ENCODE measurements around the gene PSMB3.
A peak's percentile ranks its signal among the peaks of the same experiment; 100 is the strongest.

Gene PSMB3

DNA sequence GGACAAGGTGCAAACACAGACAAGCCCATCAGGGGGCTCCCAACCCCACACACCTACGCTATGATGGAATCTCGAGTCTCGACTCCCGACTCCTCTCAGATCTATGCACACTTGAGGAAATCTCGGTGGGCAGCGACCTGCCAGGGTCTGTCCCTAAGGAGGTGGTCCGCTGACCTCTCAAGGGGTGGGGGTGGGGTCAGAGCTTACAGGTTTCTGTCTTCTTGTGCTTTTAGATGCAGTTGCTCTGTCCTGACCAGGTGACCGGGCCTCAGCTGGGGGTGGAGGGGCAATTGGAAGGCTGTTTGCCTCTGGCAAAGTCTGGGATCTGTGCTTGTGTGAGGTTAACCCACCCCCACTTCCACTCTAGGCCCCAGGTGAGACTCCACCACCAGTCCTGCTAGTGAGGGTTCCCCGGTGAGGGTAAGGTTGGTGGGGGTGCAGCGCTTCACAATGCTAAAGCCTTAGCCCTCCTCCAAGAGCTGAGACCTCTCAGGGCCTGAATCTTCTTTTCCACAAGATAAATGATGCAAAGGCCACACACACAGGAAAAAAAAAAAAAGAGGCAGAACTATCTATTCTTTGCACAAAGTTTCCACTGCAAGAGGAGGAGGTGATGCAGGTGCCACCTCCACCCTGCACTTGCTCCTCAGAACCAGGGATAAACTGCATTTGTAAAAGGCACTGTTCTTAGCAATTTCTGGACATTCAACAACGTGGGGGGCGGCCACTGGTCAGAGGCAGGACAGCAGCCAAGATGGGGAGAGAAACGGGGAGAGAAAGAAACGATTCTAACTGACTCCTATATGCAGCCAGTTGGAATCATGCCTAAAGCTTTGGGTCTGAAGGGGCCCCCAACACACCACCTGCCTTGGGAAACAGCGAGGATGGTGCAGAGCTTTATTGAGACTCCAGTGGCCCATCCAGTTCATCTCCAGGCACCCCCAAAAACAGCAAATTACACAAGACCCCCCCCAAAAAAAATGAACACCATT is 18.3 kb upstream of the PSMB3 start:
- DNase-seq (ENCODE audit: low read depth, low spot score) = no peak

DNA sequence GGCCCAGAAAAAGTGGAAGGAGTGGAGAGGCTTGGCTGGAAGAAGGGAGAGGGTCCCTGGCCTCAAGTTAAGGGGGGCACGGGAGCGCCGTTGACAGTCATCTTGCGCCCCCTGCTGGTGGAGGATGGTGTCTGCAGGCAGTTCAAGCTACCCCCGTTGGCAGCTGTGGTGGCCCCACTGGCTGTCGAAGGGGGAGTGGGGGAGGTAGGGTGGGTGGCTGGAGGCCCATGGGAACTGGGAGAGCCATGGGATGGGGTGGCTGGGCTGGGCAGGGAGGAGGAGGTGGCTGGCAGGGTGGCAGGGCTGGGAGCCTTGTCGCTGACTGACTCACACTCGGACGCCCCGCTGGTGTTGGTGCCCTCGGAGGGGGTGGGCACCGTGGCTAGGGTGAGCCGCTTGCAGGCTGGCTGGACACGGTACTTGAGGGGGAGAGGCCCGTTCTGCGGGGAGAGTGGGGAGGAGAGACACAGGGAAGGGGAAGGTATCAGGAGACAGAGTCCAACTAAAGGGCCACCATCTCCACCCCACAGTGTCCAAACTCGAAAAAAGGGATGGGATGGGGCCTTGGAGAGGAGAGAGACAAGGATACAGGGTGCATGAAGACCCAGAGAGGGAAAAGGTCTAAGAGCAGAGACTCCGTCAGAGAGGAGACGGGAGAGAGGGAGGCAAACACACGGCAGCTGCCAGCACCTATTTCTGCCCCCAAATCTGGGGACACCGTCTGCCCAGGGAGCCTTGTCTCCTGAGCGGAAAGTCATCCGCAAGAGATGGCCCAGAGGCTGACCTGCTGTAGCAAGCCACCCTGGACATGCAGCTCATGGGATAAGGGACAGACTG is 17.2 kb upstream of the PSMB3 start:
- no peak for DNase-seq (ENCODE audit: low read depth, low spot score)

DNA sequence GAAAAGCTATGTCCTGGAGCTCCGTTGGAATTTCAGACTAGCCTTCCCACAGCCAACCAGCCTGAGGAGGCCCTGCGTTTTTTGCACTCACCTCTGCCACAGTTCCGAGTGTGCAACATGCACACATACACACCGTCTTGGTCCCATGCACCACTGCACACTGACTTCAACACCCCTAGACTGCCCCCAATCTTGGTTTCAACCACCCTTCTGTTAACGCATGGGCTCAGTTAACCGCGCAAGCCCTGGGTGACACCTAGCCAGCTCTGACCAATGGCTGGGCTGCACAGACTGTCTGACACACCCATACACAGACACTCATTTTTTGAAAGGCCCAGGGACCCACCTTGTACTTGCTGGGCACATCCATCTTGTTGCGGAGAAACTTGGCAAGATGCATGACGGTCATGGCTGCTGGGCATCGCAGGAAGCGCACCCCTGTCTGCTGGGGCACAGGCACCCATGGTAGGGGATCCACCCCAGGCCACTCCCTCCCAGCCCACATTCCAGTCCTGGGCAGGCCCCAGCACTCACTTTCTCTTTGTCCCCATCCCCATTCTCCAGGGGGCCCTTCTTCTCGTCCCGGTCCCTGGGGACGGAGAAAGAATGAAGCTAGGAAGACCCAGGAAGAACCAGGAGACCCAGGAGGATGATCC is 14.4 kb upstream of the PSMB3 start:
- no peak for DNase-seq (ENCODE audit: low read depth, low spot score)

GRCh38 chr17:38738686-38739085 is 13.9 kb upstream of the PSMB3 start:
- DNase-seq (ENCODE audit: low read depth, low spot score) = no peak

GRCh38 chr17:38739305-38739704 is 13.2 kb upstream of the PSMB3 start:
- no peak for DNase-seq (ENCODE audit: low read depth, low spot score)

DNA sequence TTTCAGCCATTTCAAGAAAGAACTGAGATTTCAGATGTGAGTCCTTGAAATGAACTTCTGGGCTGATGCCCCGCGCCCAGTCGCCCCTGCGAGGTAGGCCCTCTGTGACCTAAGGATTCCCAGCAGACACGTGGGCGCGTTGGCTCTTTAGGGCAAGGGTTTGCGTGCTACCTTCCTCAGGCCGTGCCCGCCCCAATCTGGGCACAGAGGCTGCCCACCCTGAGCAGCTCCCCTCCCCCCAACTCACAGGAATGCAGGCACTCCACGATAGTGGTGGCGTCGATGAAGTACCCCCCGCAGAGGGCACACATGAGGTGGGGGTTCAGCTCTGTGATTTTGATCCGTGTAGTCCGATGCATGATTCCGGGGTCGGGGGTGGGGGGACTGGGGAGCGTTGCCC is 12.5 kb upstream of the PSMB3 start:
- no peak for DNase-seq (ENCODE audit: low read depth, low spot score)

DNA sequence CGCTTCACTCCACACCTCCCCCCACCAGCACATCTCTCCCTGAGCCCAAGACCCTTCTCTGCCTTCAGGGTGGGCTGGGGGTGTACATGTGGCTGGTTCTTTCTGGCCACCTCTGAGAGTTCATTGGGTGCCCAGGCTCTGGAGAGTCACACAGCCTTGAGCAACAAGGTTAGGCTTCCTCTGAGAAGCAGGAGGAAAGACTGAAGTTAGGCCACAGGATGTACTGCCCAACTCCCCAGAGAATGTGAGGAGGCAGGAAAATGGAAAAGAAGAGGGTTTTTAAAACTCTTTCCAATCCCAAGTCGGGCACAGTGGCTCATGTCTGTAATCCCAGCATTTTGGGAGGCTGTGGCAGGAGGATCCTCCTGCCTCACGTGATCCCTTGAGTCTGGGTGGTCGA is 11.7 kb upstream of the PSMB3 start:
- DNase-seq (ENCODE audit: low read depth, low spot score) = no peak

GRCh38 chr17:38741461-38741860 is 11.1 kb upstream of the PSMB3 start:
- no peak for DNase-seq (ENCODE audit: low read depth, low spot score)

GRCh38 chr17:38741921-38742410 is 10.6 kb upstream of the PSMB3 start:
- DNase-seq (ENCODE audit: low read depth, low spot score) = no peak

- DNase-seq (ENCODE audit: low read depth, low spot score) = peak; percentile 87
Measured at GRCh38 chr17:38742411-38743308, 9.9 kb upstream of the PSMB3 start.

DNA sequence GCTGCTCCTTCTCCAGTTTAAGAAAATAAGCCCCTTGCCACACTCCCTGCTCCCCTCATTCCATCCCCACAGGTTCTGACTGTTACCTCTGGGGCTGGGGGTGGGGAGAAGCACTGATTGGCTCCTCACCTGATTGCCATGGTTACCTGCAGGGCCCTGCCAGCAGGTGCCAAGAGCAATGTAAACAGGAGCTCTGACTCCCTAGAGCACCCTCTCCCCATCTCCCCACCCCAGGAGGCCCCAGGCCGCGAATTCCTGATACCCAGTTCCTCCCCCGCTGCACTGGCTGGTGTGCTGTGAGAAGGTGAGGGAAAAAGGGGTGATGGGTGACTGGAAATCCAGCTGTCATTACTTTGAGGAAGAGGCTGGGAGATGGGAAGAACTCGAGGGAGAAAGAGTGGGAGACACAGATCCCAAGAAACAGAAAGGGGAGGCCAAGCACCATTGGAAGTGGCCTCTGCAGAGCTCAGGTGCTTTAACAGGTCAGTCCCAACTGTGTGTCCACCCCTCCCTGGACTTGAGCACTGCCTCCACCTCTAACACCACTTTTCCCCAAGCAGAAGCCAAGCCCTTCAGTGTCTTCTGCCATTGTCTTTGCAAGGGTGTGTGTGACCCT is 8.9 kb upstream of the PSMB3 start:
- DNase-seq (ENCODE audit: low read depth, low spot score) = no peak

- no peak for DNase-seq (ENCODE audit: low read depth, low spot score)
Measured at GRCh38 chr17:38745545-38745944, 7.0 kb upstream of the PSMB3 start.

GRCh38 chr17:38746004-38746848 is 6.3 kb upstream of the PSMB3 start:
- no peak for DNase-seq (ENCODE audit: low read depth, low spot score)

DNA sequence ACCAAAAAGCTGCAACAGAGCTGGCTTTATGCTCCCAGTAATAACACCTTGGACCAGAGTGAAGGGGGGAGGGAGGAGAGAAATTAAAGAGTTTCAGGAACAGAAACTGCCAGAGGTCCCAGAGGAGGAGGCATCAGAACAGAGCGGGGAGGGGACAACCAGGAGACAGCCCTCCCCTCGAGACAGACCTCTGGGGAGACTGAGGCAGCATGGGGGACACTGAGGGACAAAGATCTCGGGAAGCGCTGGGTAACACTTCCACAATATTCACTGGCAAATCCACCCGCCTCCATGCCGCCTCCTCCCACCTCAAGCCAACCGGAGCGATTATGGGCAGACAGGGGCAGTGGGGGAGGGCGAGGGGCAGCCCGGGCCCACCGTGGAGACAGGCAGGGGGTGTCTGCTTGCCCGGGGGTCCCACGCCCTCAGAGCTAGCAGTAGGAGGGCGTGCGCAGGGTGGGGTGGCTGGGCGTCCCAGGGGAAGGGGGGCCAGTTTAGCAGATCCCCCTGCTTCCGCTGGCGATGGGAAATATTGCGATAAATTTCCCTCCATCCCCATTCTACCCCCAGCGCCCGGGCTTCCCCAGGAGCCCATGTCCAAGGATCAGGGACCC is 5.6 kb upstream of the PSMB3 start:
- no peak for DNase-seq (ENCODE audit: low read depth, low spot score)

GRCh38 chr17:38747463-38748148 is 4.9 kb upstream of the PSMB3 start:
- no peak for DNase-seq (ENCODE audit: low read depth, low spot score)

DNA sequence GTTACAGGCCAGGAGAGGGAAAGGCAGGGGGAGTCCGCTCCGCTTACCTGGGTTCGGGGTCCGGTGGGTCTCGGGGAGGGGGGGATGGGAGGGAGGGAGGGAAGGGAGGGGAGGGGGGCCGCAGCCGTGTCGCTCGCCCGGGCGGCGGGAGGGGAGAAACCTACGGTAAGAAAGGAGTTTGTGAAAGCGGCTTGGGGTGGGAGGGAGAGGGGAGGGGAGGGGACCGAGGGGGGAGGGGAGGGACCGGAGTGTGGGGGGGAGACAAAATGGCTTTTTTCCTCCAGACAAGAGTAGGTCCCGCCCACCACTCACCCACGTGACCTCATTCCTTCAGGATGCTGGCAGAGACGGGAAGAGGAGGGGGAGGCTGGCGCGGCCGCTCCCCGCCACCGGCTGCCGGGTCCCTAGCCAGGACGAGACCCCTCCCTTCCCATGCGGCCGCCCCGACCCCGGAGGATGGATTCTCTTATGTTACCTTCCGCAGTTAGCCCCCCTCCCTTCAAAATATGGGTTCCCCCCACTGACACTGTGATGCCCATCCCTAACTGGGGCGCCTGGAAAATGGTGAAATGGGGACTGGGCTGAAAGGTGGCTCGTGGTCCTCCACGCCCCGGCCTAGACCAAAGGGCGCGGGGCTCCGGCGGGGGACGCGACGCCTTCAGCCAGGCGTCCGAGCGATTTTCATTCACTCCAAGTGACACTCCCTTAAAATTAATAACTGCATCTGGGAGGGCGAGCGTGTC is 4.2 kb upstream of the PSMB3 start, which contains the start of gene PCGF2:
Gene PCGF2 (minus strand): TSS at position 188 of the 743 bp plus-strand sequence. CDS start 7,934 bp downstream, outside the sequence.
- no peak for DNase-seq (ENCODE audit: low read depth, low spot score)

DNA sequence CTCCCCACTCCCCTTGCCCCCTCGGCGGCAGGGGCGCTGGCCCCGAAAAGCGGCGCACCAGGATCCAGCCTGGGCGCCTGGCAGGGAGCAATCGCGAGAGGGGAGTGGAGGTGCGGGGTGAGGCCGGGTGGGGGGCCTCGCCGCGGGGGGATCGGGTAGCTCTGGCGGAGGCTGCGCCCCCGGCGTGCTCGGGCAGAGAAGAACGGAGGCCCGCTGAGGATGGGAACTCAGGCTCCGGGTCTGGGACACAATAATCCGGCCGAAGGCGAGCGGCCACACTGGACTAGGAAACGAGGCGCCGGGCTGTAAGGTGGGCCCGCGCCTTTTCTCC is 3.7 kb upstream of the PSMB3 start:
- no peak for DNase-seq (ENCODE audit: low read depth, low spot score)
